Uterus (tissue), 4 donors: ENCODE data around the gene MTFR1L. TPM values are rescaled to one million over a fixed set of nuclear protein-coding genes. Genes with fewer than 3 reads are reported as not detected.

ENCODE experiments used
- DNase-seq, 2 donors: peaks; one replicate each; pipeline ENCODE4 v3.0.0-alpha.2; 2019 to 2020
- H3K27ac ChIP-seq, 2 donors: fragments of 200-600 bp; sonication (generic); 1 replicate in 1 of 2; 2 replicates in 1 of 2; pipeline ENCODE4 v1.5.1; 2016 to 2018
- H3K27me3 ChIP-seq, 2 donors: fragments of 200-600 bp; sonication (generic); one replicate each; pipeline ENCODE4 v1.5.1; 2018 to 2019; ENCODE audit warnings: control low read depth in 1 of 2
- H3K36me3 ChIP-seq, 2 donors: fragments of 200-600 bp; sonication (generic); one replicate each; pipeline ENCODE4 v1.5.1; 2019; ENCODE audit warnings: control low read depth in 1 of 2
- H3K4me1 ChIP-seq, 2 donors: fragments of 200-600 bp; sonication (generic); one replicate each; pipeline ENCODE4 v1.5.1; 2018 to 2019; ENCODE audit warnings: control low read depth in 1 of 2
- H3K4me3 ChIP-seq, 2 donors: fragments of 200-600 bp; sonication (generic); 1 replicate in 1 of 2; 2 replicates in 1 of 2; pipeline ENCODE4 v1.5.1; 2018 to 2019; ENCODE audit warnings: mild to moderate bottlenecking in 1 of 2
- H3K9me3 ChIP-seq, 2 donors: fragments of 200-600 bp; sonication (generic); one replicate each; pipeline ENCODE4 v1.5.1; 2019; ENCODE audit warnings: control low read depth in 1 of 2
- POLR2A ChIP-seq, 2 donors: fragments of 450-650 bp; IDR thresholded peaks; one replicate each; pipeline ENCODE4 v1.6.1; 2016; ENCODE audit warnings: antibody characterized with exemption in 2 of 2, mild to moderate bottlenecking in 1 of 2, moderate library complexity in 1 of 2
- intact Hi-C: fragments of 100-400 bp; cut with DNase I; formaldehyde crosslinking; loops from one replicate; pipeline ENCODE4 v1.15.1; 2023; ENCODE audit warnings: low total_unique reads
- total RNA-seq, 4 donors: library from RNA; depleted of rRNA in 3 of 4; stranded (reverse); fragments of >200 nt in 3 of 4; gene quantifications; one replicate each; pipeline versions ENCODE4 v1.1.0 to v1.2.4, GENCODE V29; 2014 to 2023
- TF ChIP-seq, protein P1 (sequence below), 4 experiments: fragments of 200-600 bp in 2 of 4; fragments of 450-650 bp in 2 of 4; sonication (generic) in 2 of 4; IDR thresholded peaks; one replicate each; pipeline ENCODE4 v1.5.1; 2016 to 2019; ENCODE audit warnings: antibody characterized with exemption in 4 of 4, mild to moderate bottlenecking in 2 of 4, moderate library complexity in 1 of 4
- donor health status: DM: yes; HTN: yes; CAD: no.

The MTFR1L gene
- total RNA-seq, 4 donors from 2014 or later = 51.5 to 106 (median 63.7) TPM

DNA sequence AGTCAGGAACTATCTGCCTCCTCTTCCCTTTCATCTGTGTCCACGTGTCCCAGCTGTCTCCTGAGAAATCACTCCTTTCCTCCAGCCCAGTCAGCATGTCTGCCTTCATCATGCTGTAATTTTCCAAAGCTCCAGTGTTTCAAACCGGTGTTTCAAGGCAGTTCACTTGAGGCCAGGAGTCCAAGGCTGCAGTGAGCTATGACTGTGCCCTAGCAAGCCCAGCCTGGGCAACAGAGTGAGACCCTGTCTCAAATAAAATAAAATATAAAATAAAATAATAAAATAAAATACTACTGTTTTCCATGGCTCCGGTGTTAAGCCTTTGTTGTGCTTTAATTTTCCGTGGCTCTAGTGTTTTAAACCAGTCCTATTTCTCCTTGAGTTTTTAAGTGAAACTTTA lies 27.6 kb upstream of the MTFR1L start:
- Histone ChIP-seq H3K27ac (no peak overlapping the region), H3K4me1 (peaks cover 0 to 3% of the 10 kb centered on the region in 2 donors), H3K4me3 (no peak overlapping the region), H3K27me3 (no peaks in the 10 kb centered on the region), H3K9me3 (no peaks in the 10 kb centered on the region), H3K36me3 (no peaks in the 10 kb centered on the region)
- TF ChIP-seq, protein P1, sequence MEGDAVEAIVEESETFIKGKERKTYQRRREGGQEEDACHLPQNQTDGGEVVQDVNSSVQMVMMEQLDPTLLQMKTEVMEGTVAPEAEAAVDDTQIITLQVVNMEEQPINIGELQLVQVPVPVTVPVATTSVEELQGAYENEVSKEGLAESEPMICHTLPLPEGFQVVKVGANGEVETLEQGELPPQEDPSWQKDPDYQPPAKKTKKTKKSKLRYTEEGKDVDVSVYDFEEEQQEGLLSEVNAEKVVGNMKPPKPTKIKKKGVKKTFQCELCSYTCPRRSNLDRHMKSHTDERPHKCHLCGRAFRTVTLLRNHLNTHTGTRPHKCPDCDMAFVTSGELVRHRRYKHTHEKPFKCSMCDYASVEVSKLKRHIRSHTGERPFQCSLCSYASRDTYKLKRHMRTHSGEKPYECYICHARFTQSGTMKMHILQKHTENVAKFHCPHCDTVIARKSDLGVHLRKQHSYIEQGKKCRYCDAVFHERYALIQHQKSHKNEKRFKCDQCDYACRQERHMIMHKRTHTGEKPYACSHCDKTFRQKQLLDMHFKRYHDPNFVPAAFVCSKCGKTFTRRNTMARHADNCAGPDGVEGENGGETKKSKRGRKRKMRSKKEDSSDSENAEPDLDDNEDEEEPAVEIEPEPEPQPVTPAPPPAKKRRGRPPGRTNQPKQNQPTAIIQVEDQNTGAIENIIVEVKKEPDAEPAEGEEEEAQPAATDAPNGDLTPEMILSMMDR (IDR thresholded peaks at IDR 0.05) = no peak
- no peak for TF ChIP-seq POLR2A (IDR thresholded peaks at IDR 0.05)
- intact Hi-C loops = no loop called here
- DNase-seq = no peak

DNA sequence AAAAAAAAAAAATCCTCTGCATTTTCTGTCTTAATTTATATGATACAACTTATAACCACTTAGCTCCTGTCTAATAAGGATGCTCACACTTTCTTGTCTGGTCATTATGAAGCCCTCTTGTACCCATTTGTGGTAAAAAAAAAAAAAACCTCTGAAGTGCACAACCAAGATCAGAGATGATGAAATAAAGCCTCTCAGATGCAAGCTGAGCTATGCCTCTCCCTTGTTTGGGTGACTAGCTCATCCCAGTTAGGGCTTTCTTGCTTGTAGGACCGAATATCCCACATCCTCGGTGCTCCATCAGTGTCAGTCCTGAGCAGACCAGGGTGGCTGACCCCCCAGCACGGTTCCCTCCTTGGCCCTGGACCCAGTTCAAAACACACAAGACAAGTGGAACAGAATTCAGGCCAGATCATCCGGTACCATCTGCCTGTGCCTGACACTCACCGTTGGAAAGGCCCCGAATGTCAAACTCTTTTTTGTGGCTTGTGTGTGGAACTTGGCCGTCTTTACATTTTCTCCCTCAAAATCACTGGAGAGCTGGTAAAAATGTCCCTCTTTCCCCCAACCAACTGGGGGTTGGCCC lies 26.1 kb upstream of the MTFR1L start:
- Histone ChIP-seq H3K36me3 (no peaks in the 10 kb centered on the region), H3K4me3 (no peak overlapping the region), H3K4me1 (no peaks in the 10 kb centered on the region), H3K9me3 (no peaks in the 10 kb centered on the region), H3K27me3 (no peaks in the 10 kb centered on the region), H3K27ac (no peak overlapping the region)
- DNase-seq = no peak
- intact Hi-C loops = no loop called here
- TF ChIP-seq, protein P1 (IDR thresholded peaks at IDR 0.05) = no peak
- no peak for TF ChIP-seq POLR2A (IDR thresholded peaks at IDR 0.05)

DNA sequence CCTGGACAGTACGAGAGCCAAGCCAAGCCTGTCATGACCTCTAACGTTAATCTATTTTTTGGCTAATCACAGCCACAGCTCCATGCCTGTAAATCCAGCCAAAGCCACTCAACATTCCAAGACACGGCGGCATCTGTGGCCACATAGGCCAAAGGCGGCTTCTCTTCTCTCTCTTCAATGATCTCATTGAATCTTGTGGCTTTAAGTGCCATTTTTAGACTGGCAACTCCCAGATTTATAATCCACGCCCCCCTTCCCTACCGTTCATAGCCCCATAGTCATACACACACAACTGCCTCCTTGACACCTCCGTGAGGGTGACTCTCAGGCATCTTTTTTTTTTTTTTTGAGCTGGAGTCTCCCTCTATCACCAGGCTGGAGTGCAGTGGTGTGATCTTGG lies 25.4 kb upstream of the MTFR1L start:
- no peaks in the 10 kb centered on the region for H3K4me1 ChIP-seq
- no peaks in the 10 kb centered on the region for H3K36me3 ChIP-seq
- DNase-seq = no peak
- H3K27me3 ChIP-seq = no peaks in the 10 kb centered on the region
- no peak overlapping the region for H3K4me3 ChIP-seq
- no peaks in the 10 kb centered on the region for H3K9me3 ChIP-seq
- no peak for TF ChIP-seq POLR2A (IDR thresholded peaks at IDR 0.05)
- TF ChIP-seq, protein P1 (IDR thresholded peaks at IDR 0.05) = no peak
- intact Hi-C loops = no loop called here
- no peak overlapping the region for H3K27ac ChIP-seq

DNA sequence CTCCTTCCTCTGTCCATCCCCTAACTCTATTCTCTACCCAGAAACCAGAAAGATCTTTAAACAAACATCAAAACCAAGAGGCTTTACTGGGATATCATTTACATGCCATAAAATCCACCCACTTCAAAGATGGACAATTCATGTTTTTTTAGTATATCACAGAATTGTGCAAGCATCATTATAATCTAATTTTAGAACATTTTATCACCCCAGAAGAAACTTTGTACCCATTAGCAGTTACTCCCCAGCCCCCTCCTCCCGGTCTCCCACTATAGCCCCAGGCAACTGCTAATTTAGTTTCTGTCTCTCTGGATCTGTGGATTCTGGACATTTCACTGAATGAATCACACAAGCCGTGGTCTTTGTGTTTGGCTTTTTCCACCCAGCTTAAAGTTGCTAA lies 24.5 kb upstream of the MTFR1L start:
- Histone ChIP-seq H3K4me3 (no peak overlapping the region), H3K4me1 (no peaks in the 10 kb centered on the region), H3K9me3 (no peaks in the 10 kb centered on the region), H3K27me3 (no peaks in the 10 kb centered on the region), H3K36me3 (no peaks in the 10 kb centered on the region), H3K27ac (no peak overlapping the region)
- intact Hi-C loops = loop anchor here (5.0 kb wide), 1 partner anchor 183 kb away; no protein-coding TSS in a partner anchor
- no peak for DNase-seq
- TF ChIP-seq POLR2A (IDR thresholded peaks at IDR 0.05) = no peak
- TF ChIP-seq, protein P1 (IDR thresholded peaks at IDR 0.05) = no peak

DNA sequence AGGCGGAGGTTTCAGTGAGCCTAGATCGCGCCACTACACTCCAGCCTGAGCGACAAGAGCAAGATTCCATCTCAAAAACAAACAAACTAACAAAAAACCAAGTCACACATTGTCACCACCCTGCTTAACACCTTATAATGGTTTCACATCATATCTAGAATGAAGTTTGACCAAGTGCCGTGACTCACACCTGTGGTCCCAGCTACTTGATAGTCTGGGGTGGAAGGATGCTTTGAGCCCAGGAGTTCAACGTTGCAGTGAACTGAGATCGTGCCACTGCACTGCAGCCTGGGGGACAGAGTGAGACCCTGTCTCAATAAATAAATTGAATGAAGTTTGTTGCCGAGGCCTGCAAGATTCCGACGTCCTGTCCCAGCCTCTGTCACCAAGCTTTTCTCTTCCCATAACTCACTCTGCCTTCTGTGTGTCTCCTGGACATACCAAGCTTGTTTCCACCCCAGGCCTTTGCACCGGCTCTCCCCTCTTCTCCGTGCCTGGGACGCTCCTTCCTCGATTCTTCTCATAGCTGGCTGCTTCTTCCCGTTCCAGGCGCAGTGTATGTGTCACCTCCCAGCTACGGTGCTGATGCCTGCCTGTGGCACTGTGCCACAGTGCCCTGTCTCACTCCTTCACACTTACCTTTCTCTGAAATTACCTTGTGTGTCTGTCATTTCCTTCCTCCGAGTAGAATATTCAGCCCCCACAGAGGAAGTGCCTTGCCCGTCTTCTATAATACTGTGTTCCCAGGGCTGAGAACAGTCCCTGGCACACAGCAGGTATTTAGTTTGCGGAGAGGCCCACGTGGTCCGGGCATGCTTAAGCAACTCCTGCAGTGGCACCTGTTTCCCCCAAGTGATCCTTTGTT lies 23.6 kb upstream of the MTFR1L start:
- H3K4me3 ChIP-seq = no peak overlapping the region
- H3K27ac ChIP-seq = no peak overlapping the region
- no peaks in the 10 kb centered on the region for H3K27me3 ChIP-seq
- no peaks in the 10 kb centered on the region for H3K9me3 ChIP-seq
- no peaks in the 10 kb centered on the region for H3K36me3 ChIP-seq
- DNase-seq = no peak
- H3K4me1 ChIP-seq = no peaks in the 10 kb centered on the region
- intact Hi-C loops = loop anchor here (5.0 kb wide), 1 partner anchor 184 kb away; no protein-coding TSS in a partner anchor
- TF ChIP-seq POLR2A (IDR thresholded peaks at IDR 0.05) = no peak
- TF ChIP-seq, protein P1 (IDR thresholded peaks at IDR 0.05) = no peak
